ENCODE measurements around the gene CDH23. TPM values are rescaled to one million over a fixed set of nuclear protein-coding genes. Genes with fewer than 3 reads are reported as not detected.

Gene CDH23
- total and polyA plus RNA-seq, 2 donors (not counting 1 experiment from before 2014, with no cell fraction given), result 0.01 to 0.17 TPM

DNA sequence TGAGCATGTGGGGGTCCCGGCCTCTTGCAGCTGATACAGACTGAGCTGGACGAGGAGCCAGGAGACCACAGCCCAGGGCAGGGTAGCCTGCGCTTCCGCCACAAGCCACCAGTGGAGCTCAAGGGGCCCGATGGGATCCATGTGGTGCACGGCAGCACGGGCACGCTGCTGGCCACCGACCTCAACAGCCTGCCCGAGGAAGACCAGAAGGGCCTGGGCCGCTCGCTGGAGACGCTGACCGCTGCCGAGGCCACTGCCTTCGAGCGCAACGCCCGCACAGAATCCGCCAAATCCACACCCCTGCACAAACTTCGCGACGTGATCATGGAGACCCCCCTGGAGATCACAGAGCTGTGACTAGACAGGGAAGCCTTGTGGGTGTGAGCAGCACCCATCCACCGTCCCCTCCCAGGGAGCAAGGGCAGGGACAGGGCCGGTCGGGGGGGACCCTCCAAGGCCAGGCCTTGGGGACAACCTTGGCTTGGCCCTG is 418.2 kb downstream of the CDH23 start:
- Histone ChIP-seq H3K4me3 (replicated peaks in 1 of 4; ENCODE audit: control extremely low read depth in 1 of 4, insufficient read depth in 1 of 4, low read depth in 3 of 4, low read length in 4 of 4) (no peak overlapping the region), H3K27ac (ENCODE audit: insufficient read depth, low read length) (no peak overlapping the region), H3K79me2 (ENCODE audit: control insufficient read depth, insufficient read depth, low read length) (no peaks in the 10 kb centered on the region), H3K4me1 (ENCODE audit: control insufficient read depth, extremely low read depth, insufficient read depth, low read length) (no peaks in the 10 kb centered on the region), H4K20me1 (ENCODE audit: control insufficient read depth, extremely low read depth, insufficient read depth, low read length) (no peaks in the 10 kb centered on the region), H3K27me3 (ENCODE audit: control insufficient read depth, insufficient read depth, low read length) (no peaks in the 10 kb centered on the region), H3K4me2 (ENCODE audit: extremely low read depth, insufficient read depth, low read length) (no peak overlapping the region), H3K9me3 (ENCODE audit: control insufficient read depth, insufficient read depth, low read depth, low read length) (no peaks in the 10 kb centered on the region), H3K36me3 (ENCODE audit: control insufficient read depth, insufficient read depth, low read length) (peaks cover 20% of the 10 kb centered on the region), H2AFZ (ENCODE audit: low read length) (no peak overlapping the region), H3K9ac (ENCODE audit: insufficient read depth, low read length) (no peak overlapping the region)
- TF ChIP-seq EZH2 (IDR thresholded peaks at IDR 0.05; ENCODE audit: low read length, missing control alignments), result no peak
- no peak for DNase-seq (ENCODE audit: low read depth in 2 of 2)

DNA sequence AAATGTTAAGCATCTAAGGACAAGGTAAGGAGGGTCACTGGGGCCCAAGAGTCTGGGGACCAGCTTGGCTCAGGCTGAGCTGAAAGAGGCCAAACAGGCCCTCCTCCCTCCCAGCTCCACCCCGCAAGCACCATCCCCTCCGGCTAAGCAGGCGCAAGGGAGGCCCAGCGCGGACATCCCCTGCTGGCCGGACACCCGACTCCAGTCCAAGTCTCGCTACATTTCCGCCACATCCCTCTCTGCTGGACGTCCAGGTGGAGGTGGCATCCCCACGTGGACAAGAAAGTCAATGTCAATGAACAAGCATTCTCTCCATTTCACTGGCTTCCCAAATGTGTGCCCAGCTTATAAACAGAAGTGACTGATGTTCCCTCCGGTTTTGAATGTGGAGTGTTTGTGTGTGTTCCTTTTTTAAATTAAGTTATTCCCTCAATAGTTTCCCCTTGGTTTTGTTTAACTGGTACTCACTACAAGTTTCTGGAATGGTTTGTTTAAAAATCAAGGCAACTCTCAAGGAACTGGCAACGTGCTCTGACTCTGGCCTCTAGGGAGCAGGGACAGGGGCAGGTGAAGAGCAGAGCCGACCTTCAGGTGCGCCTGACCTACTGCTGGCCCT is 418.9 kb downstream of the CDH23 start:
- Histone ChIP-seq H3K27ac (ENCODE audit: insufficient read depth, low read length) (no peak overlapping the region), H3K9me3 (ENCODE audit: control insufficient read depth, insufficient read depth, low read depth, low read length) (no peaks in the 10 kb centered on the region), H3K27me3 (ENCODE audit: control insufficient read depth, insufficient read depth, low read length) (no peaks in the 10 kb centered on the region), H3K79me2 (ENCODE audit: control insufficient read depth, insufficient read depth, low read length) (no peaks in the 10 kb centered on the region), H3K9ac (ENCODE audit: insufficient read depth, low read length) (no peak overlapping the region), H2AFZ (ENCODE audit: low read length) (no peak overlapping the region), H3K4me1 (ENCODE audit: control insufficient read depth, extremely low read depth, insufficient read depth, low read length) (no peaks in the 10 kb centered on the region), H3K36me3 (ENCODE audit: control insufficient read depth, insufficient read depth, low read length) (peaks cover 26% of the 10 kb centered on the region), H4K20me1 (ENCODE audit: control insufficient read depth, extremely low read depth, insufficient read depth, low read length) (no peaks in the 10 kb centered on the region), H3K4me2 (ENCODE audit: extremely low read depth, insufficient read depth, low read length) (no peak overlapping the region), H3K4me3 (replicated peaks in 1 of 4; ENCODE audit: control extremely low read depth in 1 of 4, insufficient read depth in 1 of 4, low read depth in 3 of 4, low read length in 4 of 4) (no peak overlapping the region)
- no peak for TF ChIP-seq EZH2 (IDR thresholded peaks at IDR 0.05; ENCODE audit: low read length, missing control alignments)
- TF ChIP-seq, protein P1, sequence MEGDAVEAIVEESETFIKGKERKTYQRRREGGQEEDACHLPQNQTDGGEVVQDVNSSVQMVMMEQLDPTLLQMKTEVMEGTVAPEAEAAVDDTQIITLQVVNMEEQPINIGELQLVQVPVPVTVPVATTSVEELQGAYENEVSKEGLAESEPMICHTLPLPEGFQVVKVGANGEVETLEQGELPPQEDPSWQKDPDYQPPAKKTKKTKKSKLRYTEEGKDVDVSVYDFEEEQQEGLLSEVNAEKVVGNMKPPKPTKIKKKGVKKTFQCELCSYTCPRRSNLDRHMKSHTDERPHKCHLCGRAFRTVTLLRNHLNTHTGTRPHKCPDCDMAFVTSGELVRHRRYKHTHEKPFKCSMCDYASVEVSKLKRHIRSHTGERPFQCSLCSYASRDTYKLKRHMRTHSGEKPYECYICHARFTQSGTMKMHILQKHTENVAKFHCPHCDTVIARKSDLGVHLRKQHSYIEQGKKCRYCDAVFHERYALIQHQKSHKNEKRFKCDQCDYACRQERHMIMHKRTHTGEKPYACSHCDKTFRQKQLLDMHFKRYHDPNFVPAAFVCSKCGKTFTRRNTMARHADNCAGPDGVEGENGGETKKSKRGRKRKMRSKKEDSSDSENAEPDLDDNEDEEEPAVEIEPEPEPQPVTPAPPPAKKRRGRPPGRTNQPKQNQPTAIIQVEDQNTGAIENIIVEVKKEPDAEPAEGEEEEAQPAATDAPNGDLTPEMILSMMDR (conservative IDR thresholded peaks at IDR 0.05 in 1 of 2, IDR thresholded peaks at IDR 0.05 in 1 of 2; ENCODE audit: low read depth in 1 of 2, low read length in 2 of 2), result no peak
- no peak for DNase-seq (ENCODE audit: low read depth in 2 of 2)

DNA sequence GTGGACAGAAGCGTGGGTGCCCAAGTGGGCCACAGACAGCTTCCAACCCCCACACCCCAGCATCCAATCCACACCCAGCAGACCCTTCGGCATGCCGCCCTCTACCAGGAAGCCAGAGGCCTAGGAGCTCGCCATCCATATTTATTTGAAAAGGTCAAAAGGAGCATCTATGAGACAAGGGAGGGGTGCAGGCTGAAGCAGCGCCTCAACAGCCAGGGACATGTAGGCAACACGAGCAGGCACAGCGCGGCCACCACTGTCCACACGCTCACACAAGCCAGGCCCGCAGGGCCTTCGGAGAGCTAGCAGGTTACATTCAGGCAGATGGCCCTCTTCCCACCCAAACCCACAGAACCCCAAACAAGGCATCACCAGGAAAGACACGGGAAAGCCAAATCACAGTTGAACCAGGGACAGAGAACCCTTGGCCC is 419.7 kb downstream of the CDH23 start:
- H3K4me2 ChIP-seq (ENCODE audit: extremely low read depth, insufficient read depth, low read length), result no peak overlapping the region
- H3K27me3 ChIP-seq (ENCODE audit: control insufficient read depth, insufficient read depth, low read length), result no peaks in the 10 kb centered on the region
- DNase-seq (ENCODE audit: low read depth in 2 of 2), result no peak
- no peak for TF ChIP-seq EZH2 (IDR thresholded peaks at IDR 0.05; ENCODE audit: low read length, missing control alignments)
- TF ChIP-seq, protein P1 (conservative IDR thresholded peaks at IDR 0.05 in 1 of 2, IDR thresholded peaks at IDR 0.05 in 1 of 2; ENCODE audit: low read depth in 1 of 2, low read length in 2 of 2), result no peak
- no peaks in the 10 kb centered on the region for H3K9me3 ChIP-seq (ENCODE audit: control insufficient read depth, insufficient read depth, low read depth, low read length)
- H3K4me3 ChIP-seq (replicated peaks in 1 of 4; ENCODE audit: control extremely low read depth in 1 of 4, insufficient read depth in 1 of 4, low read depth in 3 of 4, low read length in 4 of 4), result no peak overlapping the region
- no peak overlapping the region for H3K9ac ChIP-seq (ENCODE audit: insufficient read depth, low read length)
- H3K36me3 ChIP-seq (ENCODE audit: control insufficient read depth, insufficient read depth, low read length), result peaks cover 31% of the 10 kb centered on the region
- H3K79me2 ChIP-seq (ENCODE audit: control insufficient read depth, insufficient read depth, low read length), result no peaks in the 10 kb centered on the region
- no peaks in the 10 kb centered on the region for H4K20me1 ChIP-seq (ENCODE audit: control insufficient read depth, extremely low read depth, insufficient read depth, low read length)
- H3K27ac ChIP-seq (ENCODE audit: insufficient read depth, low read length), result no peak overlapping the region
- no peaks in the 10 kb centered on the region for H3K4me1 ChIP-seq (ENCODE audit: control insufficient read depth, extremely low read depth, insufficient read depth, low read length)
- H2AFZ ChIP-seq (ENCODE audit: low read length), result no peak overlapping the region

Measured in fibroblast of lung (primary cell).